Panc1 (cell line): ENCODE results near the gene SMAP1. TPM values are rescaled to one million over a fixed set of nuclear protein-coding genes. Genes with fewer than 3 reads are reported as not detected.
"Not testable (repeated sequence)": the region's sequence is repeated elsewhere in the genome, so short reads cannot be mapped to it uniquely, and the experiment has no call there.

ENCODE experiments used
- ATAC-seq: fragments of 200-7000 bp; cut with Tn5 transposase; 2 replicates; pipeline ENCODE4 v1.9.1; 2020; ENCODE audit warnings: mild to moderate bottlenecking, moderate library complexity
- BruUV-seq: library from RNA; stranded (reverse); fragments of 400-500 nt; replicated peaks from 2 replicates; lab custom pipeline; 2021; lab: Mats Ljungman, UMichigan
- CTCF ChIA-PET: fragments of 300-600 bp; sonication (Branson Sonifier 250); formaldehyde crosslinking; loops from one replicate; lab custom pipeline; 2022; ENCODE audit warnings: antibody characterized with exemption; lab: Charles Lee
- POLR2A ChIA-PET: fragments of 300-600 bp; sonication (Branson Sonifier 250); formaldehyde crosslinking; loops from one replicate; lab custom pipeline; 2022; ENCODE audit warnings: antibody characterized with exemption; lab: Charles Lee
- DNase-seq: peaks from one replicate; pipeline ENCODE4 v3.0.0-alpha.2; 2010; ENCODE audit warnings: low read depth, low spot score
- H3K27ac ChIP-seq: 2 replicates; pipeline ENCODE4 v1.5.1; 2011; ENCODE audit warnings: mild to moderate bottlenecking, low read length, inconsistent platforms
- H3K27me3 ChIP-seq: fragments of 200-500 bp; sonication (Bioruptor generic); 2 replicates; pipeline ENCODE4 v1.6.0; 2014; ENCODE audit warnings: low read length, inconsistent platforms; ENCODE audit not compliant: control insufficient read depth, insufficient read depth
- H3K36me3 ChIP-seq: fragments of 200-500 bp; sonication (Bioruptor generic); 2 replicates; pipeline ENCODE4 v1.5.1; 2014; ENCODE audit warnings: inconsistent platforms, mild to moderate bottlenecking, low read length, moderate library complexity; ENCODE audit not compliant: control insufficient read depth, insufficient read depth
- H3K4me1 ChIP-seq: 2 replicates; pipeline ENCODE4 v1.5.1; 2011; ENCODE audit warnings: inconsistent platforms, mild to moderate bottlenecking, low read length, moderate library complexity; ENCODE audit not compliant: control insufficient read depth, insufficient read depth
- H3K4me3 ChIP-seq, 2 experiments: 2 replicates each; pipeline ENCODE4 v1.5.1; 2011 to 2012; ENCODE audit warnings: low read depth in 2 of 2, low read length in 2 of 2, mild to moderate bottlenecking in 2 of 2, inconsistent platforms in 1 of 2, moderate library complexity in 1 of 2
- H3K9me3 ChIP-seq: fragments of 200-500 bp; sonication (Bioruptor generic); 2 replicates; pipeline ENCODE4 v1.5.1; 2014; ENCODE audit warnings: low read depth, mild to moderate bottlenecking, inconsistent platforms, low read length, moderate library complexity; ENCODE audit not compliant: control insufficient read depth, insufficient read depth
- POLR2AphosphoS5 ChIP-seq: IDR thresholded peaks from 2 replicates; pipeline ENCODE4 v1.6.1; 2012; ENCODE audit warnings: mild to moderate bottlenecking, low read depth, low read length, moderate library complexity
- SIN3A ChIP-seq: IDR thresholded peaks from 2 replicates; pipeline ENCODE4 v1.6.1; 2012; ENCODE audit warnings: low read depth, mild to moderate bottlenecking, low read length, moderate library complexity, borderline replicate concordance; ENCODE audit not compliant: insufficient read depth
- TCF7L2 ChIP-seq: IDR thresholded peaks from 2 replicates; pipeline ENCODE4 v1.6.1; 2011; ENCODE audit warnings: mild to moderate bottlenecking, low read depth, low read length, inconsistent platforms
- in situ Hi-C: cut with HindIII; loops from 2 replicates; pipeline ENCODE4 v1.10.0; 2016; ENCODE audit warnings: low sequenced_read_pairs, low pct_unique_long_range_greater_than_20kb
- intact Hi-C: fragments of 100-400 bp; cut with micrococcal nuclease; formaldehyde crosslinking; loops from one replicate; pipeline ENCODE4 v1.10.0; 2022; ENCODE audit not compliant: unreplicated experiment
- total RNA-seq: library from RNA; stranded (reverse); gene quantifications from one replicate; pipeline ENCODE4 v1.2.1, GENCODE V29; 2021; ENCODE audit not compliant: unreplicated experiment
- TF ChIP-seq, protein P1 (sequence below), 2 experiments: IDR thresholded peaks; 2 replicates each; pipeline ENCODE4 v1.6.1; 2011 to 2012; ENCODE audit warnings: low read depth in 2 of 2, control low read depth in 1 of 2, low read length in 1 of 2, mild to moderate bottlenecking in 1 of 2, moderate library complexity in 1 of 2; ENCODE audit not compliant: insufficient read depth in 1 of 2
- TF ChIP-seq, protein P2 (sequence below): fragments of 450-650 bp; IDR thresholded peaks from 2 replicates; pipeline ENCODE4 v1.5.1; 2017; ENCODE audit warnings: mild to moderate bottlenecking

The SMAP1 gene
- total RNA-seq, 1 experiment from 2014 or later = 41.9 TPM

DNA sequence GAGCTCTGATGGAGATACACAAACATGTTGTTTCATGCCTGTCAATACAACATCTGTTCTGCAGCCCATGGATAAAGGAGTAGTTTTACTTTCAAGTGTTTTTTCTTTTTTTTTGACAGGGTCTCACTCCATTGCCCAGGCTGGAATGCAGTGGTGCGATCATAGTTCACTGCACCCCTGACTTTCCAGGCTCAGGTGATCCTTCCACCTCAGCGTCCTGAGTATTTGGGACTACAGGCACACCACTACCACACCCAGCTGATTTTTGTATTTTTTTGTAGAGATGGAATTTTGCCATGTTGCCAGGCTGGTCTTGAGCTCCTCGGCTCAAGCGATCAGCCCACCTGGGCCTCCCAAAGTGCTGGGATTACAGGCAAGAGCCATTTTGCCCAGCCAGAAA, 97.0 kb downstream of the SMAP1 start:
- H3K36me3 ChIP-seq = no peaks in the 10 kb centered on the region
- H3K4me1 ChIP-seq = no peaks in the 10 kb centered on the region
- CTCF ChIA-PET = no interaction called here
- no peaks in the 10 kb centered on the region for H3K27me3 ChIP-seq
- intact Hi-C loops (no loop called here), in situ Hi-C loops (no loop called here)
- no peak for DNase-seq
- no peak for ATAC-seq
- POLR2A ChIA-PET = no interaction called here
- H3K4me3 ChIP-seq = no peak overlapping the region
- TF ChIP-seq TCF7L2 (no peak), POLR2AphosphoS5 (no peak), SIN3A (no peak)
- TF ChIP-seq, protein P1, sequence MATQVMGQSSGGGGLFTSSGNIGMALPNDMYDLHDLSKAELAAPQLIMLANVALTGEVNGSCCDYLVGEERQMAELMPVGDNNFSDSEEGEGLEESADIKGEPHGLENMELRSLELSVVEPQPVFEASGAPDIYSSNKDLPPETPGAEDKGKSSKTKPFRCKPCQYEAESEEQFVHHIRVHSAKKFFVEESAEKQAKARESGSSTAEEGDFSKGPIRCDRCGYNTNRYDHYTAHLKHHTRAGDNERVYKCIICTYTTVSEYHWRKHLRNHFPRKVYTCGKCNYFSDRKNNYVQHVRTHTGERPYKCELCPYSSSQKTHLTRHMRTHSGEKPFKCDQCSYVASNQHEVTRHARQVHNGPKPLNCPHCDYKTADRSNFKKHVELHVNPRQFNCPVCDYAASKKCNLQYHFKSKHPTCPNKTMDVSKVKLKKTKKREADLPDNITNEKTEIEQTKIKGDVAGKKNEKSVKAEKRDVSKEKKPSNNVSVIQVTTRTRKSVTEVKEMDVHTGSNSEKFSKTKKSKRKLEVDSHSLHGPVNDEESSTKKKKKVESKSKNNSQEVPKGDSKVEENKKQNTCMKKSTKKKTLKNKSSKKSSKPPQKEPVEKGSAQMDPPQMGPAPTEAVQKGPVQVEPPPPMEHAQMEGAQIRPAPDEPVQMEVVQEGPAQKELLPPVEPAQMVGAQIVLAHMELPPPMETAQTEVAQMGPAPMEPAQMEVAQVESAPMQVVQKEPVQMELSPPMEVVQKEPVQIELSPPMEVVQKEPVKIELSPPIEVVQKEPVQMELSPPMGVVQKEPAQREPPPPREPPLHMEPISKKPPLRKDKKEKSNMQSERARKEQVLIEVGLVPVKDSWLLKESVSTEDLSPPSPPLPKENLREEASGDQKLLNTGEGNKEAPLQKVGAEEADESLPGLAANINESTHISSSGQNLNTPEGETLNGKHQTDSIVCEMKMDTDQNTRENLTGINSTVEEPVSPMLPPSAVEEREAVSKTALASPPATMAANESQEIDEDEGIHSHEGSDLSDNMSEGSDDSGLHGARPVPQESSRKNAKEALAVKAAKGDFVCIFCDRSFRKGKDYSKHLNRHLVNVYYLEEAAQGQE (IDR thresholded peaks at IDR 0.05; ENCODE audit: insufficient read depth in 1 of 2, low read depth in 2 of 2, low read length in 1 of 2) = no peak
- TF ChIP-seq, protein P2, sequence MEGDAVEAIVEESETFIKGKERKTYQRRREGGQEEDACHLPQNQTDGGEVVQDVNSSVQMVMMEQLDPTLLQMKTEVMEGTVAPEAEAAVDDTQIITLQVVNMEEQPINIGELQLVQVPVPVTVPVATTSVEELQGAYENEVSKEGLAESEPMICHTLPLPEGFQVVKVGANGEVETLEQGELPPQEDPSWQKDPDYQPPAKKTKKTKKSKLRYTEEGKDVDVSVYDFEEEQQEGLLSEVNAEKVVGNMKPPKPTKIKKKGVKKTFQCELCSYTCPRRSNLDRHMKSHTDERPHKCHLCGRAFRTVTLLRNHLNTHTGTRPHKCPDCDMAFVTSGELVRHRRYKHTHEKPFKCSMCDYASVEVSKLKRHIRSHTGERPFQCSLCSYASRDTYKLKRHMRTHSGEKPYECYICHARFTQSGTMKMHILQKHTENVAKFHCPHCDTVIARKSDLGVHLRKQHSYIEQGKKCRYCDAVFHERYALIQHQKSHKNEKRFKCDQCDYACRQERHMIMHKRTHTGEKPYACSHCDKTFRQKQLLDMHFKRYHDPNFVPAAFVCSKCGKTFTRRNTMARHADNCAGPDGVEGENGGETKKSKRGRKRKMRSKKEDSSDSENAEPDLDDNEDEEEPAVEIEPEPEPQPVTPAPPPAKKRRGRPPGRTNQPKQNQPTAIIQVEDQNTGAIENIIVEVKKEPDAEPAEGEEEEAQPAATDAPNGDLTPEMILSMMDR = no peak
- no peaks in the 10 kb centered on the region for H3K9me3 ChIP-seq
- H3K27ac ChIP-seq = no peak overlapping the region
- BruUV-seq = no TSS peak

DNA sequence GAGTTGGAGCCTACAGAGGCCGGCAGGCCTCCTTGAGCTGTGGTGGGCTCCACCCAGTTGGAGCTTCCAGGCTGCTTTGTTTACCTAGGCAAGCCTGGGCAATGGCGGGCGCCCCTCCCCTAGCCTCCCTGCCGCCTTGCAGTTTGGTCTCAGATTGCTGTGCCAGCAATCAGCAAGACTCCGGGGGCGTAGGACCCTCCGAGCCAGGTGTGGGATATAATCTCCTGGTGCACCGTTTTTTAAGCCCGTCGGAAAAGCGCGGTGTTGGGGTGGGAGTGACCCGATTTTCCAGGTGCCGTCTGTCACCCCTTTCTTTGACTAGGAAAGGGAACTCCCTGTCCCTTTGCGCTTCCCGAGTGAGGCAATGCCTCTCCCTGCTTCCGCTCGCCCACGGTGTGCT, 103.7 kb downstream of the SMAP1 start:
- CTCF ChIA-PET, H3K27ac ChIP-seq, H3K9me3 ChIP-seq, H3K4me3 ChIP-seq, POLR2A ChIA-PET, intact Hi-C loops, DNase-seq, H3K4me1 ChIP-seq, BruUV-seq, in situ Hi-C loops, H3K27me3 ChIP-seq, ATAC-seq, H3K36me3 ChIP-seq: not testable (repeated sequence)

DNA sequence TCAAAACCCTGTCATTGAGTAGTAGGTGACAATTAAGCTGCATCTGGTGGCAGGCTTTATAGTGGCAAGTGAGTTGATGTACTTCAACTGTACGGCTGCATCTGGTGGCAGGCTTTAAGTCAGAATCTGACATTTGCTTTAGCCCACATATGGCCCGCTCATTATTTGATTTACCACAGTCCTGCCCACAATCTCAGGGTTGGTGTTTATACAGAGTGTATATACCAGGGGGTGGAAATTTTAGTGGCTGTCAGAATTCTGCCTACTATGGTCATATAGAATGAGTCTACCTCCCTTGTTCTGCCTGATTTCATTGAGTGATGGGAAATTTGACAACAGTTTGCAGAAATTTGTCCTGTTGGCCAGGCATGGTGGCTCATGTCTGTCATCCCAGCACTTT, 112.3 kb downstream of the SMAP1 start:
- H3K27ac ChIP-seq = no peak overlapping the region
- intact Hi-C loops = no loop called here
- no peaks in the 10 kb centered on the region for H3K27me3 ChIP-seq
- no peak for ATAC-seq
- no TSS peak for BruUV-seq
- 0 out of 2 replicates have a peak, but pooled peaks cover 10% of the 10 kb centered on the region for H3K9me3 ChIP-seq
- no peak overlapping the region for H3K4me3 ChIP-seq
- CTCF ChIA-PET = no interaction called here
- no peak for DNase-seq
- in situ Hi-C loops = no loop called here
- no peaks in the 10 kb centered on the region for H3K36me3 ChIP-seq
- TF ChIP-seq TCF7L2 (no peak), POLR2AphosphoS5 (no peak), SIN3A (no peak)
- TF ChIP-seq, protein P1 (IDR thresholded peaks at IDR 0.05; ENCODE audit: insufficient read depth in 1 of 2, low read depth in 2 of 2, low read length in 1 of 2) = no peak
- TF ChIP-seq, protein P2 = no peak
- POLR2A ChIA-PET = no interaction called here
- no peaks in the 10 kb centered on the region for H3K4me1 ChIP-seq
